NCI-H2081 treated with DMSO at 0.1 percent for 48 hours (cell line): ENCODE results near the gene KMO.

Experiments used
- DNase-seq: peaks from one replicate; lab custom pipeline; 2025; lab: John Stamatoyannopoulos, UW

The KMO gene

GRCh38 chr1:241532162-241532531 is at the start of gene KMO:
Gene KMO (plus strand): TSS chr1:241532378. CDS start chr1:241532445, 67 bp downstream.
- no peak for DNase-seq

GRCh38 chr1:241482761-241483250 is 49.4 kb upstream of the KMO start:
- no peak for DNase-seq

DNA sequence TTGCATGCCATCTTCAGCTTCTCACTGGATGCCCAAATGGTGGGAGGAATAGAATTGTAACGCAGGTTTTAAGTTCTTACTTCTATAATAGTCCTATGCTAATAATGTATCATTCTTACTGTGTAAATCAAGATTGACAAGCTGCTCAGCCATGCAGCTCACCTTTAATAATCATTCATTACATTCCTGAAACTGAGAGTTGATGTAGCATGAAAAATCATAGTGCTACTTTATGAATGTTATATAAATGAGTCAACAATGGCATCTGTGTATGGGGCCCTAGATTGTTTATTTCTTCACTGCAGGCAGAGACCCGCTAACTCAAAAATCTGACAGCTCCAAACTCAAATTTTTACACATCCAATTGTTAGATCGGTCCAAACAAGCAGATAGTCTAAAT is 47.0 kb upstream of the KMO start:
- DNase-seq, result no peak

GRCh38 chr1:241485554-241485992 is 46.6 kb upstream of the KMO start:
- no peak for DNase-seq

- no peak for DNase-seq
Measured at GRCh38 chr1:241488739-241489138, 43.4 kb upstream of the KMO start.

DNA sequence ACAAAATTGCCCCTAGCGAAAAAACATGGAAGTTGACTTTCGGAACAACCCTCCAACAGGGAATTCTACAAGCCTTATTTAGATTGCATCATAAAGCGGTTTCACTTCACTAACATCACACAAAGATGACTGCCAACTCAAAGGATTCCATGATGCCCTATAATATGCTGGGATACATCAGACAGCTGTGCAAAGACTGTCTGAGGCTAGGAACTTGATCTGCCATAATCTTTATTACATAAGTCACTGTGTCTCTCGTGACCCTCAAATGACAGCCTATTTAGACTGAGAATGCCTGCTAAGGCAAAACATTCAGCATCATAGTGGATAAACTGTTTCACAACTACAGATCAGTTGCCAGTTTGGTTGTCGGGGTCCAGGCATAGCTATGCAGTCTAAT is 36.4 kb upstream of the KMO start:
- no peak for DNase-seq

DNA sequence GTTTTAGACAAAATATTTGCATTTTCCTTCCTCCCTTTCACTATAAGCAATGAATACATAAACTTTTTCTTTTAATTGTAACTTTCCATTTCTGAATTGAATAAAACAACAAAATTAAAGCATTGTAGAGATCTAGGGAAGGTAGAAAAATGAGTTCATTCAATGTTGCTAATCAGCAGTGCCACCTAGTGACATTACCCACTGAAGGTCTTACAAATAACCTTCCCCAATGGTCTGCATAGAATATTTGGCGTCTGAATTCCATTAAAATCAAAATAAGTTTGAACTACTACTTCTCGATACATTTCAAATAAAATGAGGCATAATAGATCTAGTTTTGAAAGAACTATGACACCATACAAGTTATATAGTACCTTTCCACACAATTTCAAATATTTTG is 32.3 kb upstream of the KMO start:
- DNase-seq, result no peak

DNA sequence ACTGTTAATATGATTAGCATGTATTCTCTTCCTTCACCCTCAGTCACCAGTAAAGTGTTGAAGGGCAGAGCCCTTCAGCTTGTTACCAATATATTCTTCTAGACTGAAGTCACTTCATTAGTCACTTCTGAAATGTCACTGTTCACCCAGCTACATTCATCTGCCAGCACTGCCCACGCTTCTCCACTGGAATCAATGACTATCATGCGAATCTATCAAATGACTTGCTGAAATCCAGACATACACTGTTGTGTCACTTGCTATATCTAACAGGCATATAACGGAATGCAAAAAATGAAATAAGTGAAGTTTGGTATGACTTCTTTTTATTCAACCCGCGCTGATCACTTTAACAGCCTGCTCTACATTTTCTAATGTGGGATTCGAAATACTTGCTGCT is 28.7 kb upstream of the KMO start:
- DNase-seq, result no peak

DNA sequence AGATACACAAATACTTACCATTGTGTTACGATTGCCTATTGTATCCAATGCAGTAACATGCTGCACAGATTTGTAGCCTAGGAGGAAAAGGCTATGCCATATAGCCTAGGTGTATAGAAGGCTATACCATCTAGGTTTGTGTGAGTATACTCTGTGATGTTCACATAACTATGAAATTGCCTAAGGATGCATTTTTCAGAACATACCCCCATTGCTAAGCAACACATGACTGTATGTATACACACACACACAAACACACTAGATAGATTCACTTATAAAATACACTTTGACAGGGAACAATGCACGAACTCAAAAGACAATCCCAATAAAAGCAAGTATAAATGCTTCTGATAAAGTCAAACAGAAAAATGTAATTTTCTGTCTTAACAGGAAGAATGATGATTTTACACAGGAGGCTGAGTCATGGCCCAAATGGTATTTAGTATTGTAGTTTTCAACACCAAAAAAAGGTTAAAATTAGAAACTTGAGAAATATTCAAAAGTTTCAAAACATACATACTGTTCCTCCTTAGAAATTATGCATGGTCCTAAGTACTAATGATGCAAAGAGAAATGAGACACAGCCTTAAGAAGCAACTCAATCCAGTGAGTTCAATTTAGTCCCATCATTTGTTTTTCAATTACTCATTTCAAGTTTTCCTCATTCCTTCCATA is 24.9 kb upstream of the KMO start:
- no peak for DNase-seq

DNA sequence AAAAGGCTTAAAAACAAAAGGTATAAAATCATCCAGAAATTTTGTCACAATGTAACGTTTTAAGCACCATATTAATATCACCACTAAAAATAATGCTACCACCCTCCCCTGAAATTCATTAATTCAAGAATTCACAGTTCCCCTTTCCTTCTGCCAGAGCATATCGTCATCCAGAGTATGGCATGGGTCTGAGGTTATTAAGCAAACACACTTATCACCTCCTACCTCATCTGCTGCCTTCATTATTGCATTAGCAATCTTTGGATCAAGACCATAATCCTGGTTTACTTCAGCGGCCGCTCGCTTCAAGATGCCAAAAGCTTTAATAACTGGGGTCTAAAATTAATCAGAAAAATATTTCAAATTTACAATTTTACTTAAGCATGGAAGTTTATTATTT is 18.8 kb upstream of the KMO start:
- DNase-seq, result no peak

DNA sequence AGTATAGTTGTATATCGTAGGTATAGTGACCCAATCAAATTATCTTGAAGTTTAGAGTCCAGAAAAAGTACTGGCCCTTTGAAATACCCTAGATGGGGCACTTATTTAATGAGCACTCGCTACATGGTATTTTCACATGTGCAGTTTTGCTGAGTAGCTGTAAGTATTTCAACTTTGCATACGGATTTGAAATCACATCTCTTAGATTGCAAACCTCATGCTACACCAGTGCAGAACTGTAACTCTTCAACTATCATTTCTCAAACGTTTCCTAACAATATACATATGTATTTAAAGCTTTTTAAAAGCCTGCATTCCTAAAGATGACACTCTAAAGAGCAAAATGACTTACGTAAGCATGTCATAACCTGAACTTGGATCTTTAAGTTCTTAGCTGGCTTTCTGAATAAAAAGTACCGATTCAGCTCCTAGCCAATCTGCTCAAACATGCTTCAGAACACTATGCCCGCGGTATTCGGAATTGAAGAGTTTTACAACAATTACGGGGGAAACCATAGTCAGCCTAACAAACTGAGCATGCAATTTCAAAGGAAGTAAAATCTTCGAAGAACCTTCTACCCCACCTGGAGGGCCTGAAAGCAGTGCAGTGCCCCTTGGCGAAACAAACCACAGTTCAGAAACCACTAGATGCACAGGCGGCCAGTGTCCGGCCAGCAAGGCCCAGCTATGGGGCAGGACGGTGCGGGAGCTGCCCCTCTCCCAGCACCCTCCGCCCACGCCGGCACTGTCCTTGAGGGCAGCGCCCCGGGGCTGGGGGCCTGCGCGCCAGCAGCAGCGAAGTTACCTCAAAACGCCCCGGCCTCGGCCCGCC is 13.5 kb upstream of the KMO start:
- no peak for DNase-seq

GRCh38 chr1:241519308-241520079 is 12.7 kb upstream of the KMO start, which contains the start of gene FH:
Gene FH (minus strand): TSS chr1:241519755. CDS start chr1:241519722, 33 bp downstream.
- DNase-seq, result peak; percentile 99

- DNase-seq, result no peak
Measured at GRCh38 chr1:241520080-241520465, 12.1 kb upstream of the KMO start.

- DNase-seq, result no peak
Measured at GRCh38 chr1:241521718-241522117, 10.5 kb upstream of the KMO start.

DNA sequence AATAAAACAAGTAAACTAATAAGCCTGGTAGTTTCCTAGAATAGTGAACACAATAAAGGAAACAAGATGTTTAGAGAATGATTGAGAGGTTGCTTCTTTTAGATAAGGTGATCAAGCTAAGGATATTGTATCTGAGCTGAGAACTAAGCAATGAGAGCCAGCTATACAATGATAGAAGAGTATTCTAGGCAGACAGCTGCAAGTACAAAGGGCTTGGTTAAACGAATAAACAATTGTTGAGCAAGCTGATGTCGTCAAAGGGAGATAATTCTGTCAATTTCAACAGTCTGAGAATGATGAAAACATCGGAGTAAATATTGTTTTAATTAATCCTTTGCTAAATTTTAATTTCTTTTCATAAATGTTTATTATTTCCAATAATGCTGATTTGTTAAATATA is 7.2 kb upstream of the KMO start:
- DNase-seq, result no peak

DNA sequence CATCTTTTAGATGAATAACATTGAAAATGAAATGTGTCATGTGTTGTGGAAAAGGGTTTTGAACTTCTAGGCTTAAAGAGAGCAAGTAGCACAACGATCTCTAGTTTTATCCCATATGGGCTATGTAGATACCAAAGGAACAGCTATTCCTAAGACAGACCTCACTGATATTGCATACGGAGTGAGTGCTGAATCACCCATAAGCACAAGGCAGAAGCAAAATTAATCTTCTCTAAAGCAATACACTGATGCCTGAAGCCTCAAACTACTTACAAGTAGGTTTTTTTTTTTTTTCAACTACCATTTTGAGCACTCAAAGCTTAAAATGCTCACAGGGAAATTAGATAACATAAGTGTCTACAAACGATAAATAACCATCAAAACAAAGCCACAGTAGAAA is 5.0 kb upstream of the KMO start:
- DNase-seq, result no peak

DNA sequence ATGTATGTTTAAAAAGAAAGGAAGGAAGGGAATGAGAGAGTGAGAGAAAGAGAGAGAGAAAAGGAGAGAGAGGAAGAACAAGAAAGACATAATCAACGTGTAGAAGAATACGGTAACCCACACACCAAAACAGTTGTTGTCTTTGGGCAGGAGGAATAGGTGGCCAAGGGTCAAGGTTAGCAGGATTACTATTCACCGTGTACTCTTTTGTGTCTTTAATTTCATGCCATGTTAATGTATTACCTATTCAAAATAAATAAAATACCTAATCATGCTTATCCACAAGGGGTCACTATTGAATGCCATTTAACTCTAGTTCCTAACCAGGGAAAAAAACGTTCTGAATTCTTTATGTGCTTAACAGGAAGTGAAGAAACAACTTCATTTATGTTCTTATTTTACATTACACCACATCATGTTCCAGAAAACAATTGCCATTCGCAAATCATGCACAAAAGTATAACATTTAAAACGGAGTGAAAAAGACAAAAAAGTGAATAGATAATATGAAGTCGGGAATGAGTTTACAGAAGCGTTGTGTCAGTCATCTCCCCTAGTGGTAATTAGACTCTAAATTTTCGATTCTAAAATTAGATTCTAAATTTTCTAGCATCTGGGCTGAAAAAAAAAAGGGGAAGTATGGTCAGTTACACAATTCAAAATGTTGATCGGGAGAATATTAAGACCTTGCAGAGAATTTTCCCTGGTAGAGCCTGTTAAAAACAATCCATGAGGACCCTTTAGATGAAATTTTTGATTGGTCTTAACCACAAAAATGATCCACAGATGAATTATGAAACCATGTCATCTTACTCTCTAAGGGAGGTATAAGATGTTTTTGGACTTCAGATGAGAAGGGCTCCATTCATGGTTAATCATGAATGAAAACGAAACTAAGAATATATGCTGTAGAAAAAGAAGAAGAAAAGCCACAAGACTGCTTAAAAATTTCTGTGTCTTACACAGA is 700 bp upstream of the KMO start:
- peak; percentile 90 for DNase-seq

DNA sequence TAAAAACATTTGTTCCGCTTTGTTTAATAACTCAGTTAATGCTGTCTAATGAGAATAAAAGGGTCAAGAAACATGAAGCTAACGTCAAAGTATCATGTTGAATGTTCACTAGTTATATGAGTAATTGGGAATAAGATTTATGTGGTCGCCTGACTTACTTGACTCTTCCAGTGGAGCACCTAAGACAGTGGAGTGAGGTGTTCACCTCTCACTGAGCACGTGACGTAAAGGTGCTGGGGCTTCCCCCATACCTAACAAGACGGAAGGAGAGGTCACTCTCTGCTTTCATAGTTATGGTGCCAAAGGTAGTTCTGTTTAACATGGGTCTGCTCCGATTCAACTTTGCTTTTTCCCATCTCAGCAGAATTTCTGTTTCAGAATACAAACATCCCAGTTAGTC is 686 bp downstream of the KMO start:
- DNase-seq, result no peak

GRCh38 chr1:241533326-241534115 is 1.3 kb downstream of the KMO start:
- DNase-seq, result no peak

DNA sequence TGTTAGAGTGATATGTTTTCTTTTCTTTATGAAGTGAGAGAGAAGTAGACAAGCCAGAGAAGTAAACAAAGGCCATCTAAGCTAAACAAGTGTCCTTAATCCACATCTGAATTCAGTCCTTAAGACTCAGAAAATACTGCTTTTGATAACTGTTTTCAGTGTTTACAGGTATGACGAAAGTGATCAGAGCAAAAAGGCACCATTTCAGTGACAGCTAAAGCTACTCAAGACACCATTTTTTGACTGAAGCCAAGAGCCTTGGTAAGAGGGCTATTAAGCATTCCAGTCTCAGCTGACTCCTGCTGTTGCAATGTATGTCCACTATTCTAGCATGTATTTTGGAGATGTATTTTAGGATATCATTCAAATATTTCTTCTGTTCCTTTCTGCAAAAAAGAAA is 4.1 kb downstream of the KMO start:
- no peak for DNase-seq

GRCh38 chr1:241536969-241537368 is 4.8 kb downstream of the KMO start:
- no peak for DNase-seq
